CD4-positive, alpha-beta memory T cell (primary cell): ENCODE results near the gene FAM47E. TPM values are rescaled to one million over a fixed set of nuclear protein-coding genes. Genes with fewer than 3 reads are reported as not detected.

Experiments used
- CTCF ChIA-PET: fragments of 350-600 bp; sonication (Branson Sonifier 250); formaldehyde crosslinking; loops from one replicate; lab custom pipeline; 2021; ENCODE audit warnings: inconsistent platforms; ENCODE audit not compliant: partially characterized antibody; lab: Charles Lee
- POLR2A ChIA-PET: fragments of 350-600 bp; sonication (Branson Sonifier 250); formaldehyde crosslinking; loops from one replicate; lab custom pipeline; 2021; ENCODE audit not compliant: partially characterized antibody; lab: Charles Lee
- DNase-seq, 5 donors: peaks; one replicate each; pipeline versions ENCODE4 v3.0.0 to v3.0.0-alpha.2; 2020 to 2022; ENCODE audit warnings: mixed read lengths in 1 of 5
- H3K27ac ChIP-seq: one replicate; pipeline ENCODE4 v1.7.0; 2013; ENCODE audit warnings: low read depth, low read length
- H3K27me3 ChIP-seq: 2 replicates; pipeline ENCODE4 v1.7.0; 2013; ENCODE audit warnings: mild to moderate bottlenecking, low read length, moderate library complexity; ENCODE audit not compliant: insufficient read depth
- H3K36me3 ChIP-seq: 2 replicates; pipeline ENCODE4 v1.7.0; 2013; ENCODE audit warnings: mild to moderate bottlenecking, low read length, moderate library complexity; ENCODE audit not compliant: insufficient read depth
- H3K4me1 ChIP-seq: 2 replicates; pipeline ENCODE4 v1.7.0; 2013; ENCODE audit warnings: mild to moderate bottlenecking, low read length, moderate library complexity; ENCODE audit not compliant: insufficient read depth
- H3K4me3 ChIP-seq, 2 donors: one replicate each; pipeline ENCODE4 v1.7.0; 2013; ENCODE audit warnings: low read length in 2 of 2, mild to moderate bottlenecking in 1 of 2
- H3K9me3 ChIP-seq, 2 donors: one replicate each; pipeline ENCODE4 v1.7.0; 2013; ENCODE audit warnings: low read length in 2 of 2, control low read depth in 1 of 2; ENCODE audit not compliant: control insufficient read depth in 1 of 2
- H3K27ac Mint-ChIP-seq, 7 donors: one replicate each; pipeline ENCODE4 v1.8.0; 2020 to 2021; ENCODE audit warnings: mixed read lengths in 7 of 7, mild to moderate bottlenecking in 6 of 7, inconsistent platforms in 3 of 7, moderate library complexity in 3 of 7
- H3K27me3 Mint-ChIP-seq, 2 donors: one replicate each; pipeline ENCODE4 v1.8.0; 2020 to 2021; ENCODE audit warnings: mixed read lengths in 2 of 2
- H3K36me3 Mint-ChIP-seq, 2 donors: one replicate each; pipeline ENCODE4 v1.8.0; 2020 to 2021; ENCODE audit warnings: mixed read lengths in 2 of 2, inconsistent platforms in 1 of 2, mild to moderate bottlenecking in 1 of 2
- H3K4me1 Mint-ChIP-seq, 4 donors: one replicate each; pipeline ENCODE4 v1.8.0; 2020 to 2021; ENCODE audit warnings: mixed read lengths in 4 of 4, mild to moderate bottlenecking in 1 of 4
- H3K4me3 Mint-ChIP-seq, 8 donors: one replicate each; pipeline ENCODE4 v1.8.0; 2020 to 2021; ENCODE audit warnings: mixed read lengths in 8 of 8, mild to moderate bottlenecking in 7 of 8, moderate library complexity in 6 of 8, inconsistent platforms in 3 of 8
- H3K9me3 Mint-ChIP-seq, 8 donors: one replicate each; pipeline ENCODE4 v1.8.0; 2020 to 2021; ENCODE audit warnings: mixed read lengths in 8 of 8, mild to moderate bottlenecking in 5 of 8, inconsistent platforms in 3 of 8, moderate library complexity in 1 of 8
- intact Hi-C: fragments of 100-400 bp; cut with micrococcal nuclease; formaldehyde crosslinking; loops from one replicate; pipeline ENCODE4 v1.15.1; 2023
- polyA plus RNA-seq, 2 donors: library from polyadenylated mRNA; unstranded; fragments of 300-500 nt; fragmentation: Illumina TruSeq; gene quantifications; one replicate each; pipeline ENCODE4 v1.2.3, GENCODE V29; 2021
- total RNA-seq, 2 experiments: library from RNA; stranded (reverse); gene quantifications; one replicate each; pipeline ENCODE4 v1.2.3, GENCODE V29; 2021

FAM47E gene
- total and polyA plus RNA-seq, 4 experiments from 2014 or later, result 0.18 to 0.64 TPM; not detected in 2

DNA sequence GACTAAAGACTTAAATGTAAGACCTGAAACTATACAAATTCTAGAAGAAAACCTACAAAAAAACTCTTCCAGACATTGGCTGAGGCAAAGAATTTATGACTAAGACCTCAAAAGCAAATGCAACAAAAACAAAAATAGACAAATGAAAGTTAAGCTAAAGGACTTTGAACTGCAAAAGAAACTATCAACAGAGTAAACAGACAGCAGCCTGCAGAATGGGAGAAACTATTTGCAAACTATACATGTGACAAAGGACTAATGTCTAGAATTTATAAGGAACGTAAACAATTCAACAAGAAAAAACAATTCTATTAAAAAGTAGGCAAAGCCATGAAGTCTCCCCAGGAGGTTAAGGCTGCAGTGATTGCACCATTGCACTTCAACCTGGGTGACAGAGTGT, 9.1 kb downstream of the FAM47E start:
- no peaks in the 10 kb centered on the region for H3K36me3 Mint-ChIP-seq
- Histone ChIP-seq H3K9me3 (no peaks in the 10 kb centered on the region), H3K27me3 (no peaks in the 10 kb centered on the region), H3K27ac (no peak overlapping the region), H3K4me1 (no peaks in the 10 kb centered on the region), H3K4me3 (no peak overlapping the region), H3K36me3 (no peaks in the 10 kb centered on the region)
- DNase-seq, result no peak
- no peaks in the 10 kb centered on the region for H3K4me1 Mint-ChIP-seq
- H3K27me3 Mint-ChIP-seq, result peaks cover 9% of the 10 kb centered on the region in 2 donors
- no peak overlapping the region for H3K27ac Mint-ChIP-seq
- intact Hi-C loops, result no loop called here
- no peak overlapping the region for H3K4me3 Mint-ChIP-seq
- CTCF ChIA-PET, result interaction anchor here (1.2 to 1.3 kb wide), 2 partner anchors 9 to 71 kb away, joined by 3 to 6 read pairs; partner anchors contain the start of gene FAM47E
- POLR2A ChIA-PET, result no interaction called here
- no peaks in the 10 kb centered on the region for H3K9me3 Mint-ChIP-seq

DNA sequence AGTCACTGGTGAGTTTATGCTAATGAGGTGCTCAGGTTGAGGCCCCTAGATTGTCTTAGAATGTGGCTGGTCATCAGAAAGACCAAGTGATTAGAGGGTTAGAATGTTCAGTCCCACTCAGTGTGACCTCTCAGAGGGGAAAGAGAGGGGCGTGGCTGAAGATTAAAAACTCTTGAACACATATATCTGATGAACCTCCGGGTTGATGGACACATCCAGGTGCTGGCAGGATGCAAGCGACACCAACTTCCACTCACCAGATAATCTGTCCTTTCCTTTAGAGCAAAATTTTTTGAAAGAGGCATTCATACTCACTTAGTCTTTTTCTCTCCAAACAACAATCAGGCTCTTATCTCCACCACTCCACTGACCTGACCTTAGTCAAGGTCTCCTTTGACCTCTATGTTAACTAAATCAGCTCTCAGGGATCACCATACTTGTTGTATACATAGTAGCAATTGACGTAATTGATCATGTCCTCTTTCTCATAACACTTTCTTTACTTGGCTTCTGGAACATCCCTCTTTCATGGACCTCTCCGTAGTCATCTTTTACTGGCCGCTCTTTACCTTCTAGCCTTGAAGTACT, 14.2 kb downstream of the FAM47E start:
- Mint-ChIP-seq H3K4me1 (no peaks in the 10 kb centered on the region), H3K27me3 (peaks cover 3 to 5% of the 10 kb centered on the region in 2 donors), H3K9me3 (no peaks in the 10 kb centered on the region), H3K27ac (no peak overlapping the region), H3K4me3 (no peak overlapping the region), H3K36me3 (no peaks in the 10 kb centered on the region)
- no peaks in the 10 kb centered on the region for H3K27me3 ChIP-seq
- POLR2A ChIA-PET, result no interaction called here
- H3K9me3 ChIP-seq, result no peaks in the 10 kb centered on the region
- no peaks in the 10 kb centered on the region for H3K36me3 ChIP-seq
- CTCF ChIA-PET, result no interaction called here
- no peak for DNase-seq
- intact Hi-C loops, result no loop called here
- no peaks in the 10 kb centered on the region for H3K4me1 ChIP-seq
- no peak overlapping the region for H3K27ac ChIP-seq
- no peak overlapping the region for H3K4me3 ChIP-seq

DNA sequence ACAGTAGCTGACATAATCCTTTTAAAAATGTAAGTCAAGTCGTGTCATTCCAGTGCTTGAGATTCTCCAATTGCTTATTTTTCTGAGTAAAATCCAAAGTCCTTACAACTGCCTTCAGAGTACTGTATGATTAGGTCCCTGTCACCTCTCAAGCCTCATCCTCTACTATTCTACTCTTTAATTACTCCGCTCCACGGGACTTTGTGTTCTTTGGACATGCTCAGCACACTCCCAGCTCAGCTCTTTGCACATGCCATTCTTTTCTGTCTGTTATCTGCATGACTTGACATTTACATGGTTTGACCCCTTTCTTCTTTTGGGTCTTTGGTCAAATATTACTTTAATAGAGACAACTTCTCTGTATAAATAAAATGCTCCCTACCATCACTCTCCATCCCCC, 15.1 kb downstream of the FAM47E start:
- no peaks in the 10 kb centered on the region for H3K9me3 Mint-ChIP-seq
- Histone ChIP-seq H3K27me3 (no peaks in the 10 kb centered on the region), H3K36me3 (no peaks in the 10 kb centered on the region), H3K4me3 (no peak overlapping the region), H3K27ac (no peak overlapping the region), H3K9me3 (no peaks in the 10 kb centered on the region), H3K4me1 (no peaks in the 10 kb centered on the region)
- H3K4me3 Mint-ChIP-seq, result no peak overlapping the region
- H3K4me1 Mint-ChIP-seq, result no peaks in the 10 kb centered on the region
- intact Hi-C loops, result no loop called here
- ChIA-PET CTCF (interaction anchor here (1.2 kb wide), 1 partner anchor 112 kb away, joined by 3 read pairs; no protein-coding TSS in a partner anchor), POLR2A (no interaction called here)
- DNase-seq, result no peak
- no peaks in the 10 kb centered on the region for H3K36me3 Mint-ChIP-seq
- H3K27me3 Mint-ChIP-seq, result peaks cover 0 to 6% of the 10 kb centered on the region in 2 donors
- no peak overlapping the region for H3K27ac Mint-ChIP-seq

DNA sequence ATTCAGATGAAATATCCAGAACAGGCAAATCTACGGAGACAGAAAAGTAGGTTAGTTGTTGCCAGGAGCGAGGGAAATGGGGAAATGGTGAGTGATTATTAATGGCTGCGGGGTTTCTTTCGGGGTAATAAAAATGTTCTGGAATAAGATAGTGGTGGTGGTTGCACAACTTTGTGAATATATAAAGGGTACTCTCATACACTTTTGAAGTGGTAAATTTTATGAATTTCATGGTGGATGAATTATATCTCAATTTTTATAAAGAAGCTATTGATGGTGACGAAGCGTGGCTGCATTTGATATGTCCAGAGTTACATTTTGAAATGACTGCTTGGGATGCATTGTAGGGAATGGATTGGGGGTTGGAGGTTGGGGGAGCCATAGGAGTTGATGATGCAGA, 16.3 kb downstream of the FAM47E start:
- H3K36me3 Mint-ChIP-seq, result no peaks in the 10 kb centered on the region
- peaks cover 0 to 9% of the 10 kb centered on the region in 2 donors for H3K27me3 Mint-ChIP-seq
- DNase-seq, result no peak
- Histone ChIP-seq H3K4me3 (no peak overlapping the region), H3K36me3 (no peaks in the 10 kb centered on the region), H3K9me3 (no peaks in the 10 kb centered on the region), H3K4me1 (no peaks in the 10 kb centered on the region), H3K27ac (no peak overlapping the region), H3K27me3 (no peaks in the 10 kb centered on the region)
- ChIA-PET CTCF (interaction anchor here (1.2 kb wide), 1 partner anchor 111 kb away, joined by 3 read pairs; no protein-coding TSS in a partner anchor), POLR2A (no interaction called here)
- no peak overlapping the region for H3K4me3 Mint-ChIP-seq
- H3K9me3 Mint-ChIP-seq, result no peaks in the 10 kb centered on the region
- intact Hi-C loops, result no loop called here
- no peaks in the 10 kb centered on the region for H3K4me1 Mint-ChIP-seq
- no peak overlapping the region for H3K27ac Mint-ChIP-seq

DNA sequence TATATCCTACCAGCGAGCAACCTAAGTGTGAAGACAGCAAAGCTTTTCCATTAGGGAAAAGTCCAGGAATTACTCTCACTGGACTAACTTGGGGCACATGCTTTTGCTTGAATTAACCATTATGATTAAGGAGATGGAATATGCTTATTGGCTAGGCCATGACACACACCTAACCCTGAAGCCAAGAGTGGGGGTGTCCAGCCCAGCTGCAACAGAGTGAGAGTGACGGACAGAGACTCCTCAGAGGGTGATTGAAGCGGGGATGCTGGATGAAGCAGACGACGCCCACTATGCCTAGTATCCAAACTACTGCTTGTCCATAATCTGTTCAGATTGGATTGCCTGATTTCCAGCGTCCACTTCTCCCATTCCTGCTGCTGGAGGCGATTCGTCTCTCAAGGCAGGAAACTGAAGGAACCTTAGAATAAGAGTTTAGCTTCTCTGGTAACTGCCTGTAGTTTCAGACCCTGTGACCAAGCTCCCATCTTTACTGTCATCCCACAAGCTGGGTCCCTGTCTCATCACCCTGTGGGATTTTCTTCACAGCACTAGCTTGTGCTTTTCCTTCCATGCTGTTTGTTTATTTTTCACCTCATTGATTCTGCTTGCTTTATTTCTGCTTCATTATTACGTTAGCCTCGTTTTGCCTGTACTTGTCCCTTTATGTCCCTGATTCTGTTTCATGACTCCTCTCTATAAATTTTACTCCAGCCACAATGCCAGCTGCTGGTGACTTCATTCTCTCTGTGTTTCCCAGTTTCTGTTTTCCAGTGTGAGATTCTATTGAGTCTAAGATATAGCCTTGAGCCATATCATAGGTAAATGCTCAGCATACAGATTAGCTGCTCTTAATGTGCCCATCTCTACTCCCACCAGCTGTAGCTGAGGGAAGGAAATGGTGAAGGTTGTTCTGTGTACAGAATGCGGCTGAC, 19.0 kb downstream of the FAM47E start:
- H3K27me3 Mint-ChIP-seq, result peaks cover 0 to 11% of the 10 kb centered on the region in 2 donors
- peak overlapping the region in 1 of 7 donors; percentile 14 for H3K27ac Mint-ChIP-seq
- no peaks in the 10 kb centered on the region for H3K36me3 ChIP-seq
- DNase-seq, result no peak
- H3K9me3 ChIP-seq, result no peaks in the 10 kb centered on the region
- H3K4me3 ChIP-seq, result no peak overlapping the region
- no peaks in the 10 kb centered on the region for H3K4me1 Mint-ChIP-seq
- POLR2A ChIA-PET, result interaction anchor here (0.6 kb wide), 1 partner anchor 42 kb away, joined by 3 read pairs; no protein-coding TSS in a partner anchor
- no peak overlapping the region for H3K4me3 Mint-ChIP-seq
- no peaks in the 10 kb centered on the region for H3K9me3 Mint-ChIP-seq
- intact Hi-C loops, result no loop called here
- no peaks in the 10 kb centered on the region for H3K4me1 ChIP-seq
- H3K27ac ChIP-seq, result no peak overlapping the region
- CTCF ChIA-PET, result interaction anchor here (1.4 to 1.7 kb wide), 2 partner anchors 9 to 18 kb away, joined by 4 to 6 read pairs; no protein-coding TSS in a partner anchor
- H3K36me3 Mint-ChIP-seq, result no peaks in the 10 kb centered on the region
- H3K27me3 ChIP-seq, result no peaks in the 10 kb centered on the region

DNA sequence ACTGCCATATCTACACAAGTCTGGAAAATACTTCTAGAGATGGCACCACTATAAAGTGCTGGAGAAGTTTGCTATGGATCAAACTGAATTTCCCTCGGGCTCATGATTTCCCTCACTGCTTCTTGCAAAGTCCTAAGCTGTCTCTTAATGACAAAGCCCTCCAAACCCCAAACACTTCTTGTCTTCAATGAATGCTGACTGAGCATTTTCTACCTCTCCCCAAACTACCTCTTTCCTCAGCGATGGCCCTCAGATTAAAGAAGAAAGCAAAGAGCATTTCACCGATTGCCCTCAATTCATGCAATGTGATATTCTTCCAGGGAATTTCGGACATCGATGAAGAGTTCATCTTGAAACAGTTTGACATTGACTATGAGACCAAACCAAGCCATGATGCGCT, 19.7 kb downstream of the FAM47E start:
- no peaks in the 10 kb centered on the region for H3K9me3 Mint-ChIP-seq
- Histone ChIP-seq H3K4me1 (no peaks in the 10 kb centered on the region), H3K27ac (no peak overlapping the region), H3K4me3 (no peak overlapping the region), H3K36me3 (no peaks in the 10 kb centered on the region), H3K9me3 (no peaks in the 10 kb centered on the region), H3K27me3 (no peaks in the 10 kb centered on the region)
- no peak overlapping the region for H3K4me3 Mint-ChIP-seq
- DNase-seq, result no peak
- POLR2A ChIA-PET, result no interaction called here
- CTCF ChIA-PET, result no interaction called here
- no peaks in the 10 kb centered on the region for H3K4me1 Mint-ChIP-seq
- H3K36me3 Mint-ChIP-seq, result no peaks in the 10 kb centered on the region
- H3K27me3 Mint-ChIP-seq, result peaks cover 1 to 16% of the 10 kb centered on the region in 2 donors
- H3K27ac Mint-ChIP-seq, result peak overlapping the region in 1 of 7 donors; percentile 38
- intact Hi-C loops, result no loop called here

DNA sequence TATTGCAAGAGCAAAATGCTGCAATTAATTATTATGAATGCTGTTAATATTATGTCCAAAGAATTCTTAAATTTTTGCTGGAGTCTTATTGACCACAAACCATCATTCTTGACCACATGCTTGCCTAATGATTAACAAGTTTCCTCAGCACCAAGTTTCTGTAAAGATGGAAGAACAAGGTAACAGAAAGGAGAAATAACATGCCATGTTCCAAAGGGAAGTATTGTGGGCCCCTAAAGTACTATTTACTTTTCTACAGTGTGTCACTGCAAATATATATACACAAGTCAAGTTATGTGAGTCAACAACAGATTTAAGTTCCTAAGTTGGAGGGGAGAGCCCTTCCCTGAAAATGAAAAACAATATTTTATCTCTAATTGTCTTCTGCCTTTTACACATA, 20.6 kb downstream of the FAM47E start:
- no peak for DNase-seq
- H3K27me3 Mint-ChIP-seq, result peaks cover 1 to 16% of the 10 kb centered on the region in 2 donors
- H3K36me3 ChIP-seq, result no peaks in the 10 kb centered on the region
- H3K9me3 ChIP-seq, result no peaks in the 10 kb centered on the region
- no peaks in the 10 kb centered on the region for H3K27me3 ChIP-seq
- ChIA-PET POLR2A (no interaction called here), CTCF (no interaction called here)
- H3K4me3 Mint-ChIP-seq, result no peak overlapping the region
- no peaks in the 10 kb centered on the region for H3K36me3 Mint-ChIP-seq
- H3K4me1 Mint-ChIP-seq, result no peaks in the 10 kb centered on the region
- no peak overlapping the region for H3K27ac ChIP-seq
- intact Hi-C loops, result no loop called here
- no peaks in the 10 kb centered on the region for H3K4me1 ChIP-seq
- no peaks in the 10 kb centered on the region for H3K9me3 Mint-ChIP-seq
- H3K27ac Mint-ChIP-seq, result no peak overlapping the region
- no peak overlapping the region for H3K4me3 ChIP-seq
